Measurements from ENCODE around the gene IL2RA.
"Not testable (repeated sequence)": the region's sequence is repeated elsewhere in the genome, so short reads cannot be mapped to it uniquely, and the experiment has no call there.

Gene IL2RA

DNA sequence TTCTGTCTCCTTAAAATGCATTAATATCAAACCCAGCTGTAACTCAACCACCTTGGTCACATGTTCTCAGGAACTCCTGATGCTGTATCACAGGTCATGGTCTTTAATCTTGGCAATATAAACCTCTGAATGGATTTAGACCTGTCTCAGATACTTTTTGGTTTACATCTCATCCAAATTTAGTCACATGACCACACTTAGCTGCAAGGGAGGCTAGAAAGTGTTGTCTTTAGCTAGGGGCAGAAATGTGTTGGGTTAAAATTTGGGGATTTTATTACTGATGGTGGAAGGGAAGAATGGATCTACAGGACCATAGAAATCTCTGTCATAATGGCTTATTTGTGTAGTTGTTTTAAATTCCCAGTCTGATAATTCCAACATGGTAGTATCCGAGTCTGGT, 55.2 kb downstream of the IL2RA start:
- Histone ChIP-seq H3K36me3 (ENCODE audit: control insufficient read depth in 1 of 2, insufficient read depth in 2 of 2, low read length in 2 of 2) (no peaks in the 10 kb centered on the region), H3K27me3 (ENCODE audit: control insufficient read depth in 1 of 2, insufficient read depth in 2 of 2, low read length in 2 of 2) (no peaks in the 10 kb centered on the region), H3K27ac (ENCODE audit: low read depth, low read length) (no peak overlapping the region), H3K9me3 (ENCODE audit: control insufficient read depth in 1 of 2, low read length in 2 of 2) (peaks cover 5 to 6% of the 10 kb centered on the region in 2 donors), H3K4me3 (ENCODE audit: low read depth in 1 of 2, low read length in 2 of 2) (no peak overlapping the region), H3K9ac (ENCODE audit: low read depth in 1 of 2, low read length in 2 of 2) (no peak overlapping the region), H3K4me1 (ENCODE audit: control insufficient read depth in 1 of 2, insufficient read depth in 2 of 2, low read length in 2 of 2) (no peaks in the 10 kb centered on the region)

DNA sequence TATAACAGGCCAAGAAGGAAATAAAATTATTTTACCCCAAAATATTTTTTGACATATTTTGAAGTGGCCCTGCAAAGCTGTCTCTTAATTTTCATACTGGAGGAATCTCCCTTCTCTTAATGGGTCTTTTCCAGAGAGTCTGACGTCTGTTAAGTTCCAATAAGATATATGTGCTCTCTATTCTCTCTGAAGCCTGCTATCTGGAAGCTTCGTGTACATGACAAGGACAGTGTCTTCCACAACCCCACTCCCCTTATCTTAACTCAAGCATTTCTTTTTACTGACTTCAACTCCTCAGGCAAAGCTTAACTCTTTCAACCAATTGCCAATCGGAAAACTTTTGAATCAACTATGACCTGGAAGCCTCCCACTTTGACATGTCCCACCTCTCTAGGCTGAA, 55.6 kb downstream of the IL2RA start:
- H3K4me3 ChIP-seq (ENCODE audit: low read depth in 1 of 2, low read length in 2 of 2), result no peak overlapping the region
- no peak overlapping the region for H3K27ac ChIP-seq (ENCODE audit: low read depth, low read length)
- no peak overlapping the region for H3K9ac ChIP-seq (ENCODE audit: low read depth in 1 of 2, low read length in 2 of 2)
- no peaks in the 10 kb centered on the region for H3K4me1 ChIP-seq (ENCODE audit: control insufficient read depth in 1 of 2, insufficient read depth in 2 of 2, low read length in 2 of 2)
- H3K27me3 ChIP-seq (ENCODE audit: control insufficient read depth in 1 of 2, insufficient read depth in 2 of 2, low read length in 2 of 2), result no peaks in the 10 kb centered on the region
- peaks cover 5 to 6% of the 10 kb centered on the region in 2 donors for H3K9me3 ChIP-seq (ENCODE audit: control insufficient read depth in 1 of 2, low read length in 2 of 2)
- no peaks in the 10 kb centered on the region for H3K36me3 ChIP-seq (ENCODE audit: control insufficient read depth in 1 of 2, insufficient read depth in 2 of 2, low read length in 2 of 2)

DNA sequence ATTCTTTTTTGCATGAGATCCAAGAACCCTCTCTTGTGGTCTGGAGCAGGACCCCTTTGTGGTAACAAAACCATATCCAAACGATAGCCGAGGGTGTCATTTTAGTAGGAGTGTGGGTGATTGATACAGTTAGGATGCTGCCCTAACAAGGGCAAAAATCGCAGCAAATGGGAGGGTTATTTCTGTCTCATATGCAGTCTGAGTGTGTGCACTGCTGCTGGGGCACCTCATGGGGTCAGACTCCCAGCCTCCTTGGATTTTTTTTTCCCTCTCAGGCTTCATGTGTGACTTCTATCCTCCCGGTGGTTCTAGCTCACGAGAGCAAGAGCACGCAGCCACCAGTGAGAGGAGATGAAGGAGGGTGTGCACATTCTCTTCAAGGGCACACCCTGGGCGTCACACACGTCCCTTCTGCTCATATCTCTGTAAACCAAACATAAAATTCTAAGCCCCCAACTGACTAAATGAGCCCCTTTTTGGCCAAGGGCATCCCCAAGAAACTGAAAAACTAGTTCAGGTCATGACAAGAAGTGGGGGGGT, 56.2 kb downstream of the IL2RA start:
- H3K4me1 ChIP-seq (ENCODE audit: control insufficient read depth in 1 of 2, insufficient read depth in 2 of 2, low read length in 2 of 2), result no peaks in the 10 kb centered on the region
- no peak overlapping the region for H3K9ac ChIP-seq (ENCODE audit: low read depth in 1 of 2, low read length in 2 of 2)
- H3K4me3 ChIP-seq (ENCODE audit: low read depth in 1 of 2, low read length in 2 of 2), result no peak overlapping the region
- no peaks in the 10 kb centered on the region for H3K36me3 ChIP-seq (ENCODE audit: control insufficient read depth in 1 of 2, insufficient read depth in 2 of 2, low read length in 2 of 2)
- peaks cover 5 to 6% of the 10 kb centered on the region in 2 donors for H3K9me3 ChIP-seq (ENCODE audit: control insufficient read depth in 1 of 2, low read length in 2 of 2)
- H3K27me3 ChIP-seq (ENCODE audit: control insufficient read depth in 1 of 2, insufficient read depth in 2 of 2, low read length in 2 of 2), result no peaks in the 10 kb centered on the region
- H3K27ac ChIP-seq (ENCODE audit: low read depth, low read length), result no peak overlapping the region

DNA sequence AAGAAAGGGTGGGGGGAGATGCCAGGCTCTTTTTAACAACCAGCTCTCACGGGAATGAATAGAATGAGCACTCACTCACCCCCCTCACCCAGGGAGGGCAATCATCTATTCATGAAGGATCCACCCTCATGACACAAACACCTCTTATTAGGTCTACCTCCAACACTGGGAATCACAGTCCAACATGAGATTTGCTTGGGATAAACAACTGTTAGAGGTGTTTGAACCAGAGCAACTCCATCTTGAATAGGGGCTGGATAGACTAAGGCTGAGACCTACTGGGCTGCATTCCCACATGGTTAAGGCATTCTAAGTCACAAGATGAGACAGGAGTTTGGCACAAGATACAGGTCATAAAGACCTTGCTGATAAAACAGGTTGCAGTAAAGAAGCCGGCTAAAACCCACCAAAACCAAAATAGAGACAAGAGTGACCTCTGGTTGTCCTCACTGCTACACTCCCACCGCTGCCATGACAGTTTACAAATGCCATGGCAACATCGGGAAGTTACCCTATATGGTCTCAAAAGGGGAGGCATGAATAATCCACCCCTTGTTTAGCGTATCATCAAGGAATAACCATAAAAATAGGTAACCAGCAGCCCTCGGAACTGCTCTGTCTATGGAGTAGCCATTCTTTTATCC, 56.9 kb downstream of the IL2RA start:
- not testable (repeated sequence) for H3K27ac ChIP-seq (ENCODE audit: low read depth, low read length); H3K4me1 ChIP-seq (ENCODE audit: control insufficient read depth in 1 of 2, insufficient read depth in 2 of 2, low read length in 2 of 2); H3K4me3 ChIP-seq (ENCODE audit: low read depth in 1 of 2, low read length in 2 of 2); H3K36me3 ChIP-seq (ENCODE audit: control insufficient read depth in 1 of 2, insufficient read depth in 2 of 2, low read length in 2 of 2); H3K9ac ChIP-seq (ENCODE audit: low read depth in 1 of 2, low read length in 2 of 2); H3K27me3 ChIP-seq (ENCODE audit: control insufficient read depth in 1 of 2, insufficient read depth in 2 of 2, low read length in 2 of 2); H3K9me3 ChIP-seq (ENCODE audit: control insufficient read depth in 1 of 2, low read length in 2 of 2)

GRCh38 chr10:6002809-6003510, 59.2 kb downstream of the IL2RA start:
- no peaks in the 10 kb centered on the region for H3K36me3 ChIP-seq (ENCODE audit: control insufficient read depth in 1 of 2, insufficient read depth in 2 of 2, low read length in 2 of 2)
- H3K9ac ChIP-seq (ENCODE audit: low read depth in 1 of 2, low read length in 2 of 2), result no peak overlapping the region
- H3K9me3 ChIP-seq (ENCODE audit: control insufficient read depth in 1 of 2, low read length in 2 of 2), result peaks cover 5 to 6% of the 10 kb centered on the region in 2 donors
- no peak overlapping the region for H3K27ac ChIP-seq (ENCODE audit: low read depth, low read length)
- no peaks in the 10 kb centered on the region for H3K27me3 ChIP-seq (ENCODE audit: control insufficient read depth in 1 of 2, insufficient read depth in 2 of 2, low read length in 2 of 2)
- H3K4me3 ChIP-seq (ENCODE audit: low read depth in 1 of 2, low read length in 2 of 2), result no peak overlapping the region
- H3K4me1 ChIP-seq (ENCODE audit: control insufficient read depth in 1 of 2, insufficient read depth in 2 of 2, low read length in 2 of 2), result peaks cover 0 to 6% of the 10 kb centered on the region in 2 donors

DNA sequence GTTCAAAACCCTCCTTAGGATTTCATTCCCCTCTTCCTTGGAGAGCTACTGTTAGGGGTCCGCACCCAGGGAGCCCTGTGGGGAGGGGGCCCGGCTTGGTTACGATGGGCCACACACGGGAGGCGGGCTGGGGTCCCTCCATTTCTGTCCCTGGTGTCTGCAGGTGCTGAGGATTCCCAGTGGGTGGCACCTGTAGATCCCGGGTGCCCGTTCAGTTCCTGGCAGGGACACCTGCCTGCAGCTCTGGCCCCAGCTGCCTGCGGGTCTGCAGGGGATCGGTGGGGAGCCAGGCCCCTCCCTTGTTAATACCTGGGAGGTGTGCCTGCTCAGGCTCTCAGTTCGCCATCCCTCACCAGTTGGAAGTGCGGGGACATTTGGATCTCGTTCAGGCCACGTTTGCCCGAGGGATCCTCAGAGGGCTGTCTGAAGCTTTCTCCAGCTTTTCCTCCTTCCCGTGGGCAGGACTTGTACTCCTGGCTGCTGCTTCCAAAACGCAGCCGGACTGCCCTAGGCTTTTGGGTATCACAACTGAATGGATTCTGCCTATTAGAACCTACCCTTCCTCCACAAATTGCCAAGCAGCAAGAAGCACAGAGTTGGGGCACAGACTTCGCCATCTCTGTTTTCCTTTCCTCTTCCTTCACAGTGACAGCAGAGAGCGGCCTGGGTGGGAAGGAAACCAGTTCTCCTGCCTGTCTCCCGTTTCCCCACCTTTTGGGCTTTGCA, 62.6 kb downstream of the IL2RA start:
- Histone ChIP-seq H3K4me1 (ENCODE audit: control insufficient read depth in 1 of 2, insufficient read depth in 2 of 2, low read length in 2 of 2) (peaks cover 0 to 6% of the 10 kb centered on the region in 2 donors), H3K9ac (ENCODE audit: low read depth in 1 of 2, low read length in 2 of 2) (no peak overlapping the region), H3K9me3 (ENCODE audit: control insufficient read depth in 1 of 2, low read length in 2 of 2) (no peaks in the 10 kb centered on the region), H3K27me3 (ENCODE audit: control insufficient read depth in 1 of 2, insufficient read depth in 2 of 2, low read length in 2 of 2) (no peaks in the 10 kb centered on the region), H3K27ac (ENCODE audit: low read depth, low read length) (no peak overlapping the region), H3K4me3 (ENCODE audit: low read depth in 1 of 2, low read length in 2 of 2) (no peak overlapping the region), H3K36me3 (ENCODE audit: control insufficient read depth in 1 of 2, insufficient read depth in 2 of 2, low read length in 2 of 2) (no peaks in the 10 kb centered on the region)

GRCh38 chr10:5996696-5997095, 65.5 kb downstream of the IL2RA start:
- no peaks in the 10 kb centered on the region for H3K27me3 ChIP-seq (ENCODE audit: control insufficient read depth in 1 of 2, insufficient read depth in 2 of 2, low read length in 2 of 2)
- peaks cover 5 to 8% of the 10 kb centered on the region in 2 donors for H3K9me3 ChIP-seq (ENCODE audit: control insufficient read depth in 1 of 2, low read length in 2 of 2)
- peaks cover 0 to 6% of the 10 kb centered on the region in 2 donors for H3K4me1 ChIP-seq (ENCODE audit: control insufficient read depth in 1 of 2, insufficient read depth in 2 of 2, low read length in 2 of 2)
- H3K36me3 ChIP-seq (ENCODE audit: control insufficient read depth in 1 of 2, insufficient read depth in 2 of 2, low read length in 2 of 2), result no peaks in the 10 kb centered on the region
- no peak overlapping the region for H3K4me3 ChIP-seq (ENCODE audit: low read depth in 1 of 2, low read length in 2 of 2)
- no peak overlapping the region for H3K27ac ChIP-seq (ENCODE audit: low read depth, low read length)
- no peak overlapping the region for H3K9ac ChIP-seq (ENCODE audit: low read depth in 1 of 2, low read length in 2 of 2)

DNA sequence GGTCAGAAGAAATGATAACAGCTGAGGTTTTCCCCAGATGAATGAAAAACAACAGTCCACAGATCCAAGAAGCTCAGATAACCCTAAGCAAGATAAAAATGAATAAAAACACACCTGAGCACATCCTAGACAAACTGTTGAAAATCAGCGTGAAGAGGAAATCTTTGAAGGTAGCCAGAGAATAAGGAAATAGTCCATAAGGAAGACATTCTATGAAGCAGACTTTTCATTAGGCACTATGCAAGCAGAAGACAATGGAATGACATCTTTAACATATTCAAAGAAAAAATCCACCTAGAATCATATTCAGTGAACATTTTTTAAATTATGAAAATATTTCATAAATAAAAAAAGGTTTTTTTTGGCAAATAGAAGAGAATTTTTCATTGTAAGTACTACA, 69.8 kb downstream of the IL2RA start:
- Histone ChIP-seq H3K27ac (ENCODE audit: low read depth, low read length) (no peak overlapping the region), H3K9ac (ENCODE audit: low read depth in 1 of 2, low read length in 2 of 2) (no peak overlapping the region), H3K4me1 (ENCODE audit: control insufficient read depth in 1 of 2, insufficient read depth in 2 of 2, low read length in 2 of 2) (no peaks in the 10 kb centered on the region), H3K4me3 (ENCODE audit: low read depth in 1 of 2, low read length in 2 of 2) (no peak overlapping the region), H3K9me3 (ENCODE audit: control insufficient read depth in 1 of 2, low read length in 2 of 2) (peaks cover 7 to 14% of the 10 kb centered on the region in 2 donors), H3K27me3 (ENCODE audit: control insufficient read depth in 1 of 2, insufficient read depth in 2 of 2, low read length in 2 of 2) (no peaks in the 10 kb centered on the region), H3K36me3 (ENCODE audit: control insufficient read depth in 1 of 2, insufficient read depth in 2 of 2, low read length in 2 of 2) (no peaks in the 10 kb centered on the region)

DNA sequence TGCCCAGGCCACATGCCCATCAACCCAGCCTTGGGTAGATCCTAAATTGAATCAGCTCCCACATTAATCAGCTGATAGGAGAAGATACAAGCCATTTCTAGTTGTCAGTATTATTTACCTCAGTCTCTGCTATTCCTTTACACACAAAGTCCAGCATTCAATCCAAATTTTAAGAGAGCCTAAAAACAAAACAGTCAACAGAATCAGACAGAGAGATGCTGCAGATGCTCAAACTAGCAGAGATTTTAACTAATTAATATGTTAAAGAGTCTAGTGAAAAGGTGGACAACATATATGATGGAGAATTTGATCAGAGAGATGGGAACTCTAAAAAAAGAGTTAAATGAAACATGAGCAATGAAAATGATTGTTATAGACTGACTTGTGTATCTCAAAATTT, 70.5 kb downstream of the IL2RA start:
- H3K27ac ChIP-seq (ENCODE audit: low read depth, low read length), result no peak overlapping the region
- H3K27me3 ChIP-seq (ENCODE audit: control insufficient read depth in 1 of 2, insufficient read depth in 2 of 2, low read length in 2 of 2), result no peaks in the 10 kb centered on the region
- no peak overlapping the region for H3K9ac ChIP-seq (ENCODE audit: low read depth in 1 of 2, low read length in 2 of 2)
- H3K4me3 ChIP-seq (ENCODE audit: low read depth in 1 of 2, low read length in 2 of 2), result no peak overlapping the region
- H3K9me3 ChIP-seq (ENCODE audit: control insufficient read depth in 1 of 2, low read length in 2 of 2), result peaks cover 7 to 14% of the 10 kb centered on the region in 2 donors
- no peaks in the 10 kb centered on the region for H3K36me3 ChIP-seq (ENCODE audit: control insufficient read depth in 1 of 2, insufficient read depth in 2 of 2, low read length in 2 of 2)
- H3K4me1 ChIP-seq (ENCODE audit: control insufficient read depth in 1 of 2, insufficient read depth in 2 of 2, low read length in 2 of 2), result no peaks in the 10 kb centered on the region

DNA sequence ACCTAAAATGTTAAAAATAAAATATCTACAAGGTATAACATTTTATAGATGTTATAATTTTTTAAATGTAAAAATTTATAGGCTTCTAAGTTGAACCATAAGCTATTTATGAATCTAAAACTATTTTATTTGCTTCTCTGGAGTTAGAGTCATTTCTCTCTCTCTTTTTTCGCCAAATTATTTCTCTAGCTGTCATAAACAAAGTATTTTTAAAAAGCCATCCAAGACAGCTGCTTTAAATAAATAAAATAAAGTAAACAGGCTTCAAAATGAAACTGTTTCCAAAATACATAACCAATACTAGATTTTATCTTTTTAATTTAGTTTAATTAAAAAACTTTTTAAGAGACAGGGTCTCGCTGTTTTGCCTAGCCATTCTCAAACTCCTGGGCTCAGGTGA, 72.4 kb downstream of the IL2RA start:
- Histone ChIP-seq H3K27me3 (ENCODE audit: control insufficient read depth in 1 of 2, insufficient read depth in 2 of 2, low read length in 2 of 2) (no peaks in the 10 kb centered on the region), H3K4me3 (ENCODE audit: low read depth in 1 of 2, low read length in 2 of 2) (no peak overlapping the region), H3K36me3 (ENCODE audit: control insufficient read depth in 1 of 2, insufficient read depth in 2 of 2, low read length in 2 of 2) (no peaks in the 10 kb centered on the region), H3K4me1 (ENCODE audit: control insufficient read depth in 1 of 2, insufficient read depth in 2 of 2, low read length in 2 of 2) (no peaks in the 10 kb centered on the region), H3K27ac (ENCODE audit: low read depth, low read length) (no peak overlapping the region), H3K9me3 (ENCODE audit: control insufficient read depth in 1 of 2, low read length in 2 of 2) (peaks cover 7 to 14% of the 10 kb centered on the region in 2 donors), H3K9ac (ENCODE audit: low read depth in 1 of 2, low read length in 2 of 2) (no peak overlapping the region)
